HG02571 (cell line): ENCODE measurements around the gene MEX3A.
"Not testable (repeated sequence)": the region's sequence is repeated elsewhere in the genome, so short reads cannot be mapped to it uniquely, and the experiment has no call there.

Experiments used
- ATAC-seq: cut with Tn5 transposase; IDR thresholded peaks from one replicate; pipeline ENCODE4 v1.9.1; 2021; ENCODE audit warnings: mild to moderate bottlenecking, moderate library complexity; ENCODE audit not compliant: unreplicated experiment

MEX3A gene

GRCh38 chr1:156081180-156081916 lies 917 bp downstream of the MEX3A start:
- ATAC-seq, result no peak

GRCh38 chr1:156080863-156081179 lies 1.4 kb downstream of the MEX3A start:
- no peak for ATAC-seq

DNA sequence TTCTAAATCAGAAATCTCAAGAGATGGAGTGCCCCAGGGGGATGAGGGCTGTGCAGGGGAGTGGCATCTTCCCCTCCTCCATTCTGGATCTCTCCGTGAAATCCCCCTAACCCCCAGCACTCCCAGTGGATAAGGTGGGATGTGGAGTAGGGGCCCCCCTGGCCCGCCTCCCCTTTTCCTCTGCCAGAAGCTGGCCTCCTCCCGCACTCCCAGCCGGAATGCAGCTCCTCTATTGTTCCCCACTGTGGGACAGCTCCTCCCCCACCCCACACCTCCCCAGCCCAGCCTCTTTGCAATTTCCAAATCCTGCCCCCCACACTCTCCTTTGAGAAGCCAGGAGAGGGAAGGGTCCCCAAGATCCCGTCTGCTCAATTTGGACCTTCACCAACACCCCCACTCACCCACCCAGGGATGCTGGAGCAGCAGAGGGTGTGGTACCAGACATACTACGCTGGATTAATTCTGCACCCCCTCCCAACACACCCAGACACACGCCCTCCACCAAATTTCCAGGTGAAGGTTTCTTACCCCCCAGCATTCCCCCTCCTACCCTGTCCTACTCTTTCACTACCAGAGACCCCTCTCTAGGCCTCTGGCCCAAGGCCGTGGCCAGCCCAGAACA lies 1.9 kb downstream of the MEX3A start:
- no peak for ATAC-seq

DNA sequence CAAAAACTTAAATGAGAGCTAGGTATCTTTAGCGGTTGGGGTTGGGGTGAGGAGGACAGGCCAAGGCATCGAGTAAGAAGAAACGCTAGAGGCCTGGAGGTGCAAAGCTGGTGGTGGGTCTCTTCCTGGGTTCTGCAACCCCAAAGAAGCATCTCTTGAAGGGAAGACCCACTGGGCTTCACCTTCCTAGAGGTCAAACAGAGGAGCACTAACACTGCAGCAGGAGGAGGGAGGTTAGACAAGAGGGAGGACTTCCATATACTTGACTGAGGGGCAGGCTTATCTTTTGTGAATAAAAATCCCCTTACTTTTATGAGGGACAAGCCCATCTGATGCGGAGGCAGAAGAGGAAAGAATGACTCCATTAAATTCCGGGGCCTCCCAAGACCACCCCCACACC lies 2.5 kb downstream of the MEX3A start:
- no peak for ATAC-seq

GRCh38 chr1:156078728-156079127 lies 3.5 kb downstream of the MEX3A start:
- ATAC-seq, result no peak

GRCh38 chr1:156077430-156077760 lies 4.9 kb downstream of the MEX3A start:
- ATAC-seq, result no peak

DNA sequence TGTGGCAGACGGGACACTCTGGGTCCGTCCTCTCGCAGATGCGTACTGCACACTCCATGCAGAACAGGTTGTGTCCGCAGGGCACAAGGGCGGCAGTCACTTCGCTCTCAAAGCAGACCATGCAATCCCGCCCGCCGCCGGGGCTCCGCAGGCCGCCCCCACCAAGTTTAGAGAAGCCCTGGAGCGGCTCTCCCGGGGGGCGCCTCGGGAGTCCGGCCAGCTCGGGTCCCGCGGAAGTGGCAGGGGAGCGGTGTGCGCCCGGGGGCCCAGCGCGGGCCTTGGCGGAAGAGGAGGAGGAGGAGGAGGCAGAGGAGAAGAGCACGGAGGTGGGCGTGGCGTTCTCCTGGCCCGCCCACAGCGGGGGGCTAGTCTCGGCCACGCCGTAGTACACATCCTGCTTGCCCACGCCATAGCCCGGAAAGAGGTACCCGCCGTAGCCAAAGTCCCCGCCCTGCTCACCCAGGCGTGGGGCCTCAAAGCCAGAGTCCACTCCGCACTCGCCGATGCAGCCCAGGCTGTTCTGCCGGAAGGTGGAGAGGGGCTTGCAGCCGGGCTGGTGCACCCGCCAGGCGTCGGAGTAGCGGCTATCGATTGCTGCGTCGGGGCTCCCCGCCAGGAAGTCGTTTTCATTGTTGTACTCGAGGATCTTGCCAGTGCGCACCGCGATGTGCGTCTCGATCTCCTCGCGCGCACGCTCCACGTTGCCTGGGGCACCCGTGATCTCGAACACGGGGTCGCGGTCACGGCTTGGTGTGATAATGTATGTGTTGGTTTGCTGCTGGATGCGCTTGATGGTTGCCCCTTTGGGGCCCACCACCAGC lies 5.4 kb downstream of the MEX3A start:
- peak; percentile 57 for ATAC-seq

GRCh38 chr1:156075775-156076204 lies 6.5 kb downstream of the MEX3A start:
- no peak for ATAC-seq

DNA sequence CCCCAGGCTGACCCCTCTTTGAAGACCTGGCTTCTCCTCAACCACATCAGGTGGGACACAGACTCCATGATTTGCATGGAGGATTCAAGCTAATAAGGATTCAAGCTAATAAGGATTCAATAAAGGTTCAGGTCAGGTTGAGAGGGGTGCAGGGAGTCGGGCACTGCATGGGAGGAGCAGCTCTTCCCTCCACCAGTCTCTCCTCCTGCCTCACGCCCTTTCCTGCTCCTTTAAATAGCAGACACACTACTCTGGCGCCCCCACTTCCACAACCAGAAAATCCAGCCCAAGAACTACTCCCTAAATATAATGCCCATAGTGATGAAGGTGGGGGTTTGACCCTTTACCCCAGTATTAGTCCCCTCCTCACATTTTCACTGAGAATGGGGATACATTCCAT lies 7.1 kb downstream of the MEX3A start:
- no peak for ATAC-seq

GRCh38 chr1:156074661-156075060 lies 7.6 kb downstream of the MEX3A start:
- no peak for ATAC-seq

DNA sequence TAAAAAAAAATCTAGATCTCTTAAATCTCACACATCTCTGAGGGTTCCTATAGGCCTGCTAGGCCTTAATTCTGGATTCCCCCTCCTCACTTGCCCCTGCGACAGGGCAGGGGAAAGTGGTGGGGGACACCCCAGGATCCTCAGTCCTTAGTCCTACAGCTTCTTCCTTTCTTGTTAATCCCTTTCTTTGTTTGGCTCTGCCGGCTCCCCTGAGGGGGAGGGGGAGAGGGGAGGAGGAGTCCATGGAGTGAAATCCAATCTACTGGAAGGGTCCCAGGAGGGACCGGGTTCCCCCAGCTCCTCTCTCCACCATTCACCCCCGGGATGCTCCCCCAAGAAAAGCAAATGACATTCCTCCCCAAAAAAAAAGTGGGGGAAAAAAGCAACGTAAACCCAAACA lies 8.5 kb downstream of the MEX3A start:
- no peak for ATAC-seq

DNA sequence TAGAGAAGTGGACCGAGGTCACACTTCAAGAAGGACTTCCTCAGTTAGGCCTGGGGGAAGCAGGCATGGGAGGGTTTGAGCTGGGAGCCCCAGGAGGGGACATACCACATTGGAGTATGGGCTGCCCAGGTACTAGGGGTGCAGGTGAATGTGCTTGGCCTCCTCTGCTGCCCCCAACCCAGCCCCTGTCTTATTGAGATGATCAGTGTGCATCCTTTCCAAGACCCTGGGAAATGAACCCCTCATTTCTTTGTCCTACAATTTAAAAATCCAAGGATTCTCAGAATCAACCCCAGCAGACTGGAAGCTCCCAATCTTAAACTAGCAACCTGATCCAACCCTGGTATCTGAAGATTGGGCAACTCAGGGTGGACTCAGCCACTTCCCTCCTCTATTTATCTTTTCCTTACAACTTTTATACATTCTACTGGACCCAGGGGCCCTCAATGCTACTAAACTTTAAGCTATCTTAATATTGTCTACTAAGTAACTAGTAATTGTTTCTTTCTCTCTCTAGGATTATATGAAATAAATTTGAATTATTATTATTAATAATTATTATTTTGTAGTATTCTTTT lies 9.1 kb downstream of the MEX3A start:
- ATAC-seq, result no peak

DNA sequence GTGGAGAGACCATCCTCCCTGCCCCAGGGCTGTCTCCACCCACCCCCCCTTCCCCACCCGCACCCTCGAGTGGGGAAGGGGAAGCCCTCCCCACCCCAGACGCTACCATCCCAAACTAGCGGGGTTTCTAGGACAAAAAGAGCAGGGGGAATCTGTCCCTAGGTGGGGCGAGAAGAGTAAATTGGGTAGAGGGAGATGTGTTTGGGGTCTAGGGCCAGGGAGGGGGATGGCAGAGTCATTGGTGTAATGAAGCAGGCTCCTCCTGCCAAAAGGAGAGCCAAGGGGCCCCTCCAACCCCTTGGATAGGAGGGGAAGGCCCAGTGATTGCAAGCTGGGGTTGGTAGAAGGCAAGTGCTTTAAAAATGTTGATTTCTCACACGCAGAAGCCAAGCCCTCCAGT lies 10.0 kb downstream of the MEX3A start:
- ATAC-seq, result no peak

DNA sequence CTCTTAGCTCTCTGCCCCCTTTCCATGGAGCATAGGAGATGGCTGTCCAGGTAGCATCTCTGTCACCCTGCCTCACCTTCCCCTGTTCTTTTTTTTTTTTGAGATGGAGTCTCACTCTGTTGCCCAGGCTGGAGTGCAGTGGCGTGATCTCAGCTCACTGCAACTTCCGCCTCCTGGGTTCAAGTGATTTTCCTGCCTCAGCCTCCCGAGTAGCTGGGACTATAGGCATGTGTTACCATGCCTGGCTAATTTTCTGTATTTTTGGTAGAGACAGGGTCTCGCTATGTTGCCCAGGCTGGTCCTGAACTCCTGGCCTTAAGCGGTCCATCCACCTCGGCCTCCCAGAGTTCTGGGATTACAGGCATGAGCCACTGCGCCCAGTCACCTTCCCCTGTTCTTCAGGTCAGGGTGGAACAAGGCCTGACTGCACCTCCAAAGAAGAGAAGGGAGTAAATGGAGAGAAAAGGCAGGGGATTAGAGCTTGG lies 10.9 kb downstream of the MEX3A start:
- ATAC-seq, result not testable (repeated sequence)

DNA sequence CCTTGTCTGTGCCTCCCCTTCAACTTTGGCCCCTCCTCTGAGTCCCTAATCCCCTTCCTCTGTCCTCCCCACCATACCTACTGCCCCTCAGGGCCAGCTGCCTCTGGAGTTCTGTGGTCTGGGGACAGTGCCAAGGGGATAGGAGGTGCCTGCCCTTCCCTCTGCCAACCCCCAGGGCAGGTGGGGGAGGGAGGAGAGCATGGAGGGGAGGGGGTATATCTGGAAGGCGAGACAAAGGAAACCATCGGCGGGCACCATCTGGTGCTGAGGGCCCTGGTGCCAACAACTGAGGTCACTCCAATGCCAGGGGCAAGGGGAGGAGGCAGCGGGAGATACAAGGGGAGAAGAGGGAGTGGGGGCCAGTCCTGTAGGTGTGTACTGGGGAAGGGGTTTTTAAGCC lies 11.7 kb downstream of the MEX3A start:
- ATAC-seq, result no peak

GRCh38 chr1:156069490-156070455 lies 12.5 kb downstream of the MEX3A start:
- ATAC-seq, result no peak

DNA sequence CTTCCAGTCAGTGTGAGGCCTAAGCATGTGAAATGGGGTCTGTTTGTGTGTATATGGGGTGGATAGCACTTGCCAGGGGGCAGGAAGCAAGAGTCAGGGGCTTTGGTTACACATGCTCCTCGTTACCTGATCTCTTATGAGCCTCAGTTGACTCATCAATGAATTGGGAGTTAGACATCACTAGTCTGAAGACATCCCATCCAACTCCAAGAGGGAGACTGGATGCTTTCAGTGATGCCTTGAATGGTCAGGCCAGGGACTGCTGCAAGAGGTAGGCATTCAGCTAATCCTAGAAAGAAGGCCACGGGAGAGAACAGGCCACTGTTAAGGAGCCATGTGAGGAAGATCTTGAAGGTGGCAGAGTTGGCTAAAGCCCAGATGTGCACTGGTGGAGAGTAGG lies 15.0 kb downstream of the MEX3A start:
- ATAC-seq, result no peak

GRCh38 chr1:156065871-156066270 lies 16.4 kb downstream of the MEX3A start:
- no peak for ATAC-seq

DNA sequence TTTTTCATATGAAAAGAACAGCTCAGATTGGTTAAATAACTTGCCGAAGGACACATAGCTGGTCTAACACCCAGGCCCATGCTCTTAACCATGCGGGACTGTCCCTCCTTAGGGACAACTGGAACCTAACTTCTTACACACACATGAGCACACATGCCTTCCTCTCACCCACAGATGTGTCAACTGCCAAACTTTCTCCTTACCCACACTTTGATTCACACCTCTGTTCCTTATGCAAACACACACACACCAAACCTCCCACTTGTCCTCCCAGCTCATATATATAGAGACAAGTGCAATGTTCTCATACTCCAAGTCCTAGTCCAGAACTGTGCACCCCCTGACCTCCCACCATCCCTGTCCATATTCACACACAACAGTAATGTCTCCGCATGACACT lies 17.1 kb downstream of the MEX3A start:
- no peak for ATAC-seq

DNA sequence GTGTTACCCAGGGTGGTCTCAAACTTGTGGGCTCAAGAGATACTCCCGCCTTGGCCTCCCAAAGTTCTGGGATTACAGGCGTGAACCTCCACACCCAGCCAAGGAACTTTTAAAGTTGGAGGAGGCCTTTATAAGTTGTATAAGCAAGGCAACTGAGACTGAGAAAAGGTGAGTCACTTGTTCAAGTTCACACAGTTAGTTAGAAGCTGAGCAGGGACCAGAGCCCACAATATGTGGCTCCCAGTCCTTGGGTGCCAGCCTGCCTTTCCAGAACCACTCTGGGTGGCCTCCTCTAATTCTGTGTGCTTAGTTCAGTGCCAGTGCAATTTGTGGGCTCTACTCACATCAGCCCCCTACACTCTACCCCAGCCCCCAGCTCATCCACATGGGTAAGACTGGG lies 17.6 kb downstream of the MEX3A start:
- ATAC-seq, result no peak

- ATAC-seq, result no peak
Observed at GRCh38 chr1:156063997-156064285, 18.3 kb downstream of the MEX3A start.
